Mucosa of descending colon (tissue), 3 donors: ENCODE measurements around the gene EPB41L3. TPM values are rescaled to one million over a fixed set of nuclear protein-coding genes. Genes with fewer than 3 reads are reported as not detected.

ENCODE experiments used
- ATAC-seq: fragments of 200-7000 bp; cut with Tn5 transposase; one replicate; pipeline ENCODE4 v1.9.1; 2020; ENCODE audit warnings: mild to moderate bottlenecking, moderate library complexity
- DNase-seq, 3 donors: peaks; one replicate each; pipeline ENCODE4 v3.0.0-alpha.2; 2020
- H3K36me3 ChIP-seq: fragments of 200-600 bp; one replicate; pipeline ENCODE4 v1.8.0; 2021; ENCODE audit warnings: low read depth, mild to moderate bottlenecking
- H3K4me1 ChIP-seq: fragments of 200-600 bp; one replicate; pipeline ENCODE4 v1.8.0; 2021; ENCODE audit warnings: low read depth, mild to moderate bottlenecking
- H3K4me3 ChIP-seq: fragments of 200-600 bp; one replicate; pipeline ENCODE4 v1.8.0; 2021; ENCODE audit warnings: mild to moderate bottlenecking
- H3K9me3 ChIP-seq: fragments of 200-600 bp; one replicate; pipeline ENCODE4 v1.8.0; 2021; ENCODE audit warnings: mild to moderate bottlenecking
- CTCF ChIP-seq: fragments of 200-600 bp; IDR thresholded peaks from one replicate; pipeline ENCODE4 v1.8.0; 2022; ENCODE audit warnings: antibody characterized with exemption, mild to moderate bottlenecking
- intact Hi-C, 2 donors: fragments of 100-400 bp; cut with DNase I in 1 of 2; cut with micrococcal nuclease in 1 of 2; formaldehyde crosslinking; loops; one replicate each; pipeline versions ENCODE4 v1.11.0 to v1.11.1; 2022; cut with DNase I, micrococcal nuclease
- total RNA-seq, 3 donors: library from RNA; stranded (reverse); fragmentation: NEBNext Ultra II Directional in 2 of 3; extraction: Animal tissue kit (Norgen Biotek cat#: 25700) in 2 of 3; gene quantifications; one replicate each; pipeline versions ENCODE4 v1.2.1 to v1.2.4, GENCODE V29; 2021 to 2023
- donor health status: DM: no; HTN: no; CAD: no; lungs with moderate emphysema.
- donor health status: DM: no; HTN: no; CAD: no.
- donor health status: DM: no; HTN: yes; CAD: no.

The EPB41L3 gene
- total RNA-seq, 3 donors from 2014 or later = 83.3 to 98.9 (median 97.3) TPM

GRCh38 chr18:5556310-5556974 lies 12.6 kb upstream of the EPB41L3 start:
- intact Hi-C loops = no loop called here
- ATAC-seq = peak; percentile 42
- TF ChIP-seq CTCF = no peak
- Histone ChIP-seq H3K4me1 (no peaks in the 10 kb centered on the region), H3K4me3 (no peak overlapping the region), H3K36me3 (no peaks in the 10 kb centered on the region), H3K9me3 (no peaks in the 10 kb centered on the region)
- DNase-seq = peak in 1 of 3 donors; percentile 4

GRCh38 chr18:5554629-5555028 lies 10.8 kb upstream of the EPB41L3 start:
- no peak overlapping the region for H3K4me3 ChIP-seq
- ATAC-seq = no peak
- intact Hi-C loops = no loop called here
- no peaks in the 10 kb centered on the region for H3K9me3 ChIP-seq
- H3K36me3 ChIP-seq = no peaks in the 10 kb centered on the region
- no peak for TF ChIP-seq CTCF
- no peak for DNase-seq
- H3K4me1 ChIP-seq = no peaks in the 10 kb centered on the region

- H3K36me3 ChIP-seq = no peaks in the 10 kb centered on the region
- no peak for ATAC-seq
- no peak for TF ChIP-seq CTCF
- H3K4me1 ChIP-seq = peaks cover 5% of the 10 kb centered on the region
- intact Hi-C loops = no loop called here
- no peaks in the 10 kb centered on the region for H3K9me3 ChIP-seq
- DNase-seq = peak in 1 of 3 donors; percentile 19
- no peak overlapping the region for H3K4me3 ChIP-seq
These were observed 2.9 kb upstream of the EPB41L3 start for GRCh38 chr18:5546660-5547059.

- ATAC-seq (peak; percentile 55), DNase-seq (peak in 1 of 3 donors; percentile 3)
- Histone ChIP-seq H3K9me3 (no peaks in the 10 kb centered on the region), H3K36me3 (no peaks in the 10 kb centered on the region), H3K4me1 (peaks cover 5% of the 10 kb centered on the region), H3K4me3 (no peak overlapping the region)
- intact Hi-C loops = no loop called here
- no peak for TF ChIP-seq CTCF
These were observed 639 bp downstream of the EPB41L3 start for GRCh38 chr18:5543036-5543680.

- no peak overlapping the region for H3K4me3 ChIP-seq
- DNase-seq = peak; percentile 26 to 50 (median 36)
- H3K4me1 ChIP-seq = peaks cover 5% of the 10 kb centered on the region
- H3K9me3 ChIP-seq = no peaks in the 10 kb centered on the region
- intact Hi-C loops = no loop called here
- peak; percentile 36 for ATAC-seq
- H3K36me3 ChIP-seq = no peaks in the 10 kb centered on the region
- no peak for TF ChIP-seq CTCF
These were observed 1.2 kb downstream of the EPB41L3 start for GRCh38 chr18:5542515-5543035.
